NCI-H524 treated with DMSO at 0.1 percent for 48 hours (cell line): ENCODE results near the gene SHC2.
"Not testable (repeated sequence)": the region's sequence is repeated elsewhere in the genome, so short reads cannot be mapped to it uniquely, and the experiment has no call there.

Experiments
- DNase-seq: peaks from one replicate; lab custom pipeline; 2025; lab: John Stamatoyannopoulos, UW

SHC2 gene

GRCh38 chr19:447064-447426 lies 13.8 kb downstream of the SHC2 start:
- DNase-seq, result no peak

GRCh38 chr19:444677-445210 lies 16.1 kb downstream of the SHC2 start:
- DNase-seq, result no peak

GRCh38 chr19:443005-443404 lies 17.8 kb downstream of the SHC2 start:
- no peak for DNase-seq

- no peak for DNase-seq
Measured at GRCh38 chr19:442085-442484, 18.7 kb downstream of the SHC2 start.

- no peak for DNase-seq
Measured at GRCh38 chr19:441213-441836, 19.5 kb downstream of the SHC2 start.

- DNase-seq, result no peak
Measured at GRCh38 chr19:440391-441212, 20.2 kb downstream of the SHC2 start.

GRCh38 chr19:439167-439900 lies 21.5 kb downstream of the SHC2 start:
- no peak for DNase-seq

GRCh38 chr19:438416-438958 lies 22.3 kb downstream of the SHC2 start:
- DNase-seq, result no peak

GRCh38 chr19:437041-437440 lies 23.8 kb downstream of the SHC2 start:
- DNase-seq, result no peak

GRCh38 chr19:436413-436950 lies 24.4 kb downstream of the SHC2 start:
- no peak for DNase-seq

GRCh38 chr19:435707-436412 lies 25.0 kb downstream of the SHC2 start:
- no peak for DNase-seq

GRCh38 chr19:435056-435706 lies 25.7 kb downstream of the SHC2 start:
- DNase-seq, result no peak

GRCh38 chr19:434152-434960 lies 26.5 kb downstream of the SHC2 start:
- no peak for DNase-seq

GRCh38 chr19:430701-431100 lies 30.1 kb downstream of the SHC2 start:
- DNase-seq, result no peak

- DNase-seq, result no peak
Measured at GRCh38 chr19:428149-428548, 32.7 kb downstream of the SHC2 start.

- not testable (repeated sequence) for DNase-seq
Measured at GRCh38 chr19:427675-428074, 33.2 kb downstream of the SHC2 start.

- DNase-seq, result no peak
Measured at GRCh38 chr19:426725-427445, 33.9 kb downstream of the SHC2 start.

- no peak for DNase-seq
Measured at GRCh38 chr19:425056-425455, 35.8 kb downstream of the SHC2 start.

GRCh38 chr19:424546-424945 lies 36.3 kb downstream of the SHC2 start:
- DNase-seq, result no peak
